Body of pancreas (tissue), 4 donors: ENCODE data around the gene FCAMR.

Source experiments
- POLR2A ChIP-seq, 3 donors: fragments of 450-650 bp; IDR thresholded peaks; one replicate each; pipeline ENCODE4 v1.6.1; 2016; ENCODE audit warnings: antibody characterized with exemption in 3 of 3, mild to moderate bottlenecking in 2 of 3
- TF ChIP-seq, protein P1 (sequence below), 7 experiments: fragments of 450-650 bp in 4 of 7; fragments of 200-600 bp in 3 of 7; sonication (generic) in 3 of 7; IDR thresholded peaks; one replicate each; pipeline ENCODE4 v1.5.1; 2016 to 2019; ENCODE audit warnings: antibody characterized with exemption in 7 of 7

DNA sequence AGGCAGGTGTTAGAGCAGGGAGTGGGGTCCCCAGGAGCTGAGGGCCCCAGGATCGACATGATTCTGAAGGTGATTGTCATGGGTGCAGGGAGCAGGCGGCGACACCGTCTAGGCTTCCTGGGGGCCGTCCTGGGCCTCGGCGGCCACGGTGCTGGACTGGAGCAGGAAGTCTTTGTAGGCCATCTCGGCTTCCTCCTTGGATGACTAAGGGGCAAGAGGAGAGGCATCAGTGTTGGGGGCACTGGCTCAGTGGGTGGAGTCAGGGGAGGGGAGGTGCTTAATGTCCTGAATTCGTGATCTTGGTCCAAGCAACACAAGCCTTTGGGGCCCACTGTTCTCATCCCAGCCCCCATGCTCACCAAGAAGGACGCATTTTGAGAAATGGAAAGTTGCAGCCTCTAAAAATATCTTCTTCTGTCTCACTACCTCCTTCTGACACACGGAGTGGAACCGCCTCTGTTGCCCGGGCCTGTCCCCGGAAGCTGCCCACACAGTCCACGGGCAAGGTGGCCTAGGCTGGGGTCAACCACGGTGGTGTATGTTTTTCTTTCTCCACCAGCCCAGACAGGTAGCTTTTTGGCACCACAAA lies 40.0 kb downstream of the FCAMR start:
- TF ChIP-seq, protein P1, sequence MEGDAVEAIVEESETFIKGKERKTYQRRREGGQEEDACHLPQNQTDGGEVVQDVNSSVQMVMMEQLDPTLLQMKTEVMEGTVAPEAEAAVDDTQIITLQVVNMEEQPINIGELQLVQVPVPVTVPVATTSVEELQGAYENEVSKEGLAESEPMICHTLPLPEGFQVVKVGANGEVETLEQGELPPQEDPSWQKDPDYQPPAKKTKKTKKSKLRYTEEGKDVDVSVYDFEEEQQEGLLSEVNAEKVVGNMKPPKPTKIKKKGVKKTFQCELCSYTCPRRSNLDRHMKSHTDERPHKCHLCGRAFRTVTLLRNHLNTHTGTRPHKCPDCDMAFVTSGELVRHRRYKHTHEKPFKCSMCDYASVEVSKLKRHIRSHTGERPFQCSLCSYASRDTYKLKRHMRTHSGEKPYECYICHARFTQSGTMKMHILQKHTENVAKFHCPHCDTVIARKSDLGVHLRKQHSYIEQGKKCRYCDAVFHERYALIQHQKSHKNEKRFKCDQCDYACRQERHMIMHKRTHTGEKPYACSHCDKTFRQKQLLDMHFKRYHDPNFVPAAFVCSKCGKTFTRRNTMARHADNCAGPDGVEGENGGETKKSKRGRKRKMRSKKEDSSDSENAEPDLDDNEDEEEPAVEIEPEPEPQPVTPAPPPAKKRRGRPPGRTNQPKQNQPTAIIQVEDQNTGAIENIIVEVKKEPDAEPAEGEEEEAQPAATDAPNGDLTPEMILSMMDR (IDR thresholded peaks at IDR 0.05), result no peak
- TF ChIP-seq POLR2A (IDR thresholded peaks at IDR 0.05), result no peak
